GM19452 (cell line): Measurements from ENCODE around the gene PIR.

Experiments used
- ATAC-seq: cut with Tn5 transposase; IDR thresholded peaks from one replicate; pipeline ENCODE4 v1.9.1; 2021; ENCODE audit not compliant: unreplicated experiment

The PIR gene

GRCh38 chrX:15492469-15492868, 664 bp downstream of the PIR start:
- no peak for ATAC-seq

- ATAC-seq: no peak
These were observed 9.2 kb downstream of the PIR start for GRCh38 chrX:15483891-15484290.

GRCh38 chrX:15475486-15475885, 17.6 kb downstream of the PIR start:
- ATAC-seq: no peak

GRCh38 chrX:15475021-15475420, 18.1 kb downstream of the PIR start:
- ATAC-seq: no peak

DNA sequence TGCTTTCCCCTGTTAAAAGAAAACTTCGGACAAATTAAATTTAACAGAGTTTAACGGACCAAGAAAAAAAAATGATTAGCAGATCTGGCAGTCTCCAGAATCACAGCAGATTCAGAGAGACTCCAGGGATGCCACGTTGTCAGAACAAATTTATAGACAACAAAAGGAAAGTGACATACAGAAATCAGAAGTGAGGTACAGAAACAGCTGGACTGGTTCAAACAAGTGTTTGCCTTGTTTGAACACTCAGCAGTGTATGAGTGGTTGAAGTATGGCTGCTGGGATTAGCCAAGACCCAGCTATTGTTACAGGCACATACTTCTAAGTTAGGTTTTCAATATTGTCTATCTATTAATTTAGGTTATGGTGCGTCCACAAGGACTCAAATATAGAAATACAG, 19.1 kb downstream of the PIR start:
- ATAC-seq: no peak

- no peak for ATAC-seq
These were observed 20.6 kb downstream of the PIR start for GRCh38 chrX:15472531-15472930.

DNA sequence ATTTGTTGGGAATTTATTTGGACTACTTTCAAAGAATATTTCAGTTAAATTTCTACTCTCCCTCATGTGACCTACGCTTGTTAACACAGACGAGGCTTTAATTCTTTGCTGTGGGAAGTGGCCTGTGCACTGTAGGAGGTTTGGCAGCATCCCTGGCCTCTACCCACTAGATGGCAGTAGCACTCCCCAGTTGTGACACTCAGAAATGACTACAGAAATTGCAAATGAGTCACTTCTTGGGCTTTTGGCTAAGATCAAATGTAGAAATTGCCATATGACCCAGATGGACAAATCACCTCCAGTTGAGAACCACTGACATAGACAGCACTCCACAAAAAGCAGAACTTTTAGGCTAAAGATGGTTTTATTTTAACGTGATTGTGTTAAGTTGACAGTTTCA, 22.1 kb downstream of the PIR start:
- ATAC-seq: no peak

DNA sequence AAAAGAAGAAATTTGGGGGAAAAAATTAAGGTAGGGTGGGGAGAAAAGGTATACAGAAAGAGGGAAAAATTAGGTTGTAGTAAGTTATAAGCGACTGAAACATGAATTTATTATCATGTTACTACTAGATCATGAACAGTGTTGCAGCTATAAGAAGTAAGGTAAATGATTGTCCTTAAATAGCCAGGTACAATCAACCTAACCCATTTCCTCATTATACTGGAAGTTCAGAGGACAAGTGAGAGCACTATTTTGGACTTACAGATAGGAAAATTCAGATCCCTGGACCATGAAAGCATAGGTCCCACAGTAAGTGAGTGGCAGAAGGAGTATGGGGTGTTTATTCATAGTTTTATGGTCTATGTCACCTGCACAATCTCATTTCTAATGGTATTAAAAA, 23.5 kb downstream of the PIR start:
- ATAC-seq: no peak

DNA sequence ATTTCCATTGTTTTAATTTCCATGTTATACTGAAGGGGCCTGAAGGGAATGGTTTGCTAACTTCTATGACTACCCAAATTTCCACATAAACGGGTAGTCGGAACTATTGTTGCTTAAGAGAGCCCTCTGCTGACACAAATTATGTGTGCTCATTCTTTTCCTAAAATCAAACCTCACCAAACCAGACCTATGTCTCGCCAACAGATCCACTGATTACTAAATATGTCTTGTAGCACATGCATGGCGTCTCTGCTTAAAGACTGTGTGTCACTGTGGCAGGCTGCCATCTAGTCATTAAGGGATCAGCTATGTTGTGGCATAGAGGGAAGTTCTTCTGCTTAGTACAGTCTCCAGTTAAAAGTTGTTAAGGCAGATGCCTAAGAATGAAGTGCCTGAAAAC, 25.1 kb downstream of the PIR start:
- no peak for ATAC-seq

- ATAC-seq: no peak
These were observed 27.1 kb downstream of the PIR start for GRCh38 chrX:15465896-15466651.

DNA sequence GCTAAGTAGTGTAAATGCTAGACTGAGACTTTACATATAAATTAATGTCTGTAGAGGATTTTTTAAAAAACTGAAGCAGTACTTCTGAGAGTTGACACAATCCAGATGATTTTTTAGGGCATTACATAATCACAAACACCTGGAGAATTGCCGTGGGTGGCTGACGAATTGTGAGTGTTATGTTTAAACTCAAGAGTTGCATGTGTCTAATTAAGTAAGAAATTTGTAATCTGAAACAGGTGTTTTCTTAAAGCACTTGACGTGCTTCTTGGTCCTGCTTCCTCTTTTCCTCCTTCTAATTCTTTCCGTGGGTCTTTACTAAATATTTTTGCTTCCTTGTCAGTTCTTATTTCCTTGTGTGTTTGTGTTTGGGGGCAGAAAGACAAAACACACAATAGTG, 27.8 kb downstream of the PIR start:
- ATAC-seq: peak; percentile 64

DNA sequence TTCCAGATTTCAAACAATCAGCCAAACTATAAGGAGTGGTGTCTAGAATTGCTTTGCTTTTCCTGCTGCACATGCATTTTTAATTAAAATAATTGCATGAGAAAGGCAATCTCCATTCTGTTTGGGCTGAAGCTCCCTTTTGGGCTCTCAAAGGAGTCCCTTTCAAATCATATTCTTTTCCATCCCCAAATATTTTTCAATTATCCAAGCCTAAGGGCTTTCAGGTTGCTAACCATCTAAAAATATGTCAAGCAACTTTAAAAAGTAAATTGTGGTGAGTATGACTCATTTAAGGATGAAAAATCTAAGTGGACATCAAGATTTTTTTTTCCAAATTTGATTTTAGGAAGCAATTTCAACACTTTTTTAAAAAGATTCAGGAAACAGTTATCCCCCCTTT, 28.4 kb downstream of the PIR start:
- ATAC-seq: no peak

DNA sequence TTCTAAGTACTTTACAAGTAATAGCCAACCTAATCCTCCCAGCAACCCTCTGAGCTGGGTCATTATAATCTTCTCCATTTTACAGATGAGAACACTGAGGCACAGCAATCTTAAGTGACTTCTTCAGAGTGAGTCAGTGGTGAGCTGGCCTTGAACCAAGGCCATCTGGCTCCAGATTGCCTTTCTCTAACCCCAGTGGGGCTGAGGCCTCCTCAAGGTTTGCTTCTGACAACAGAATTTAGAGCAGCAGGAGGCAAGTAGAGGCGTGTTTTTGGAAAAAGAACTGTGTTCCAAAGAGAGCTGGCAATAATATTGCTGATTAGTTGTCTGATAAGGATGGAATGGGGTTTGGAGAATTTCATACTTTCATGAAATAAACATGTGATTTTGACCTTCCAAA, 41.2 kb downstream of the PIR start:
- ATAC-seq: no peak

DNA sequence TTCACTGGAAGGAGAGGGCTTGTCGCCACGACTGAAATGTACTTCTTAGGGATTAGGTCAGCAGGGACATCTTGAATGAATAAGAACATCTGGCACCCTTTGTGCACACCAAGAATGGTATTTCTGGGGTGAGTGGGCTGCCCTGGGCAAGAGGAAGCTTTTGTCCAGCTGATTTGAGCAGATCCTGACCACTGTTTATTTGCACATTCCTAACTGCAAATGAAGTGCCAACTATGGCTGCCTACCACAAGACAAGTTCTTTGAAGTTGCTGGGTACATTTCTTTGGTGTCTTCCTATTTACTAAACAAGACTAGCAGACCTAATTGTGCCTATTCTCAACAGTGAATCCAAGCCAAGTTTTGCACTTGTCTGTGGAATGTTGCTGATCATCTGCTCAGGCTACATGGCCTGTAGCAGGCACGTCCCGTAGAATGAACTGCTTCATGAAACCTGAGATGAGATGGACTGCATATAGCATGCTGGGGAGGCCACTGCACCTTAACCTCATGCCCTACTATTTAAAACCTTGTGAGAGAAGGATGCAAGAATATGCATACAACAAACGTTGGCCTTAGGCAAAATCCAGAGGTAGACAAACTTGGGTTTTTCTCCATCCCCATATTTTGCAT, 45.0 kb downstream of the PIR start:
- no peak for ATAC-seq

- ATAC-seq: no peak
These were observed 51.7 kb downstream of the PIR start for GRCh38 chrX:15441464-15441863.

GRCh38 chrX:15438332-15438731, 54.8 kb downstream of the PIR start:
- ATAC-seq: no peak

GRCh38 chrX:15437724-15438123, 55.4 kb downstream of the PIR start:
- ATAC-seq: no peak

DNA sequence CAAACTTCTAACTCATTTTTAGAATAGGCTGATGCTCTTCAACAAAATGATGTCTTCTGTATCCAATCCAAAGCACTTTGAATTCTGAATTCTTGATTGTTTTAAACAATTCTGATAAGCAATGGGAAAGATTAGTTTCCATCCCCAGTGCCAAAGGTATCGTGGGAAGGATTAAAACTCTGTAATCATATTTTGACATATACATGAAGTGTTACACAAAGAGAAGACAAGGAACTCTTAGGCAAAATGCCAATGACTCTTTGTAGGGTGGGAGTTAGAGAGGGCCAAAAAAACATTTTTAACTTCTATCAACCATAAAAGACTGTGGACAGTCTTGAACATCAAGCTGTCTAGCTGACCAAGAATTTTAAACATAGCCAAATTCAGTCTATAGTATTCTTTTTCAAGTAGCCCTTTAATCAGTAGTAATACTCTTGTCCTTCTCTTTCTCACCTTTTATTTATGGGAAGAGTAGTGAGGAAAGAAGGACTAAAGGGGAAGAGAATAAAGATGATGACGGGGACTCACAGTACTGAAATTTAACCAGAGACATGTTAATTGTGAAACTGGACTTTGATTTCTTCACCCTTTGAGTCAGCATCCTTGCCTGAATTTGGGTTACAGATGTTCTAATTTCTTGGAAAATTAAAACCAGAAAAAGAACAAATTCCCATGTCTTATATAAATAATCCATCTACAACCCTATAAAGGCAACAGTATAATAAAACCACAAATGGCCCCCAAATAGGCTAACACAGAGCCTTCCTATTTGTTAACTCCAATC, 57.1 kb downstream of the PIR start:
- no peak for ATAC-seq

GRCh38 chrX:15434205-15434604, 58.9 kb downstream of the PIR start:
- ATAC-seq: no peak

DNA sequence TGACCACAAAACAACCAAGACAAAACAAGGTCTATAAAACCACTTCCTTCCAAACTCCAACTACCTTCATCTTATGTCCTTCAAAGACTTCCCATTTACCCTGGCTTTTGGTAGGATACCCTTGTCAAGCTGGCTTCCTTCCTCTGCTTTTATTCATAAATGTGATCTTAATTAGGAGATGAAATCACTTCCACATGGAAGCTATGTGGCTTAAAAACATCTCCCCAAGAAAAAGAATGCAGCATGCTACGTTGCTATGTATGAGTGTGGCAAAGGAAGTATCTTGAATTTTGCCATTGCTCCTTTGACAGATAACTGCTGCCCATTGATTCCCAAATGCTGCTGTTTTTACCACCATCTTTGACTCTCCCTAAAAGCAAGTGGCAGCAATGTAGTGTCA, 62.5 kb downstream of the PIR start:
- no peak for ATAC-seq

- ATAC-seq: no peak
These were observed 63.1 kb downstream of the PIR start for GRCh38 chrX:15430076-15430475.

- ATAC-seq: no peak
These were observed 68.1 kb downstream of the PIR start for GRCh38 chrX:15425024-15425423.
